ENCODE data around the gene GABBR2. TPM values are rescaled to one million over a fixed set of nuclear protein-coding genes. Genes with fewer than 3 reads are reported as not detected.

The GABBR2 gene
- total and polyA plus RNA-seq, 5 experiments from 2014 or later: not detected

DNA sequence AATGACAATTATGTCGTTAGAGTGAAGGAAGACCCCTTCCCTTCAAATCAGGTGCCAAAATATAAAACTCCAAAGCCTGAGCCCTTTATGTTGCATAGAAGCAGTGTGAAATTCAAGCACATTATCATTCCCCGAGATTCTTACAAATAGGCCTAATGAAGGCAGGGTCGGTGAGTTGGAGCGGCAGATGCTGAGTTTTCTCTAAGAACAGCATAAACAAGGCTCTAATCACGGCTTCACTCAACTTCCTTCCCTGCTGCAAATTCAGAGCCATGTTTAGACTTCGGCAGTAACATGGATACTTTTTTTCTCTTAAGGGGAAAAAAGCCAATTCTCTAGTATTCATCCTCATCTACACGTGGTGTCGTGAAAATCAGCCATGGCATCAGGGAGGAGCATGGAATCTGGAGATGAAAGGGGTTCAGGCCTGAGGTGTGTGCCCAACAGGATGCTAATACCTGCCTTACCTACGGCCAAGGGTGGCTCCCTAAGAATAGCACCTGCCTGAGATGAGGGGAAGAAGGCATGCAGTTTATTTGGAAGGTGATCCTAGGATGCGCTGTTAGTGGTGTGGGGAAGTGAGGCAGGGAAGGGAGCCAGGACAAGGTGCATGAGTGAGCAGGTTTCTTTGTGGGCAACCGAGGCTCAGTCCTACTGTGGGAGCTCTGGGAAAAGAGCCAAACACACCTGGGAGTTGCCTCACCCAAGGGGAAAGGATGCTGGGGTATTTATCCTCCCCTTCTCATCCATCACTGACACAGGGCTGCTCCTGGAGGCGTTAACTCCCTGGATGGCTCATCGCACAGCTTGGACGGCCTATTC, 306.5 kb downstream of the GABBR2 start:
- H3K27me3 Mint-ChIP-seq: peaks cover 9 to 18% (median 15%) of the 10 kb centered on the region in 5 donors
- H3K4me3 Mint-ChIP-seq: no peak overlapping the region
- no peak overlapping the region for H3K27ac Mint-ChIP-seq
- no peaks in the 10 kb centered on the region for H3K4me1 Mint-ChIP-seq
- no peaks in the 10 kb centered on the region for H3K9me3 Mint-ChIP-seq
- ATAC-seq: no peak
- POLR2A ChIA-PET: no interaction called here
- no peak for DNase-seq
- no peaks in the 10 kb centered on the region for H3K36me3 Mint-ChIP-seq

DNA sequence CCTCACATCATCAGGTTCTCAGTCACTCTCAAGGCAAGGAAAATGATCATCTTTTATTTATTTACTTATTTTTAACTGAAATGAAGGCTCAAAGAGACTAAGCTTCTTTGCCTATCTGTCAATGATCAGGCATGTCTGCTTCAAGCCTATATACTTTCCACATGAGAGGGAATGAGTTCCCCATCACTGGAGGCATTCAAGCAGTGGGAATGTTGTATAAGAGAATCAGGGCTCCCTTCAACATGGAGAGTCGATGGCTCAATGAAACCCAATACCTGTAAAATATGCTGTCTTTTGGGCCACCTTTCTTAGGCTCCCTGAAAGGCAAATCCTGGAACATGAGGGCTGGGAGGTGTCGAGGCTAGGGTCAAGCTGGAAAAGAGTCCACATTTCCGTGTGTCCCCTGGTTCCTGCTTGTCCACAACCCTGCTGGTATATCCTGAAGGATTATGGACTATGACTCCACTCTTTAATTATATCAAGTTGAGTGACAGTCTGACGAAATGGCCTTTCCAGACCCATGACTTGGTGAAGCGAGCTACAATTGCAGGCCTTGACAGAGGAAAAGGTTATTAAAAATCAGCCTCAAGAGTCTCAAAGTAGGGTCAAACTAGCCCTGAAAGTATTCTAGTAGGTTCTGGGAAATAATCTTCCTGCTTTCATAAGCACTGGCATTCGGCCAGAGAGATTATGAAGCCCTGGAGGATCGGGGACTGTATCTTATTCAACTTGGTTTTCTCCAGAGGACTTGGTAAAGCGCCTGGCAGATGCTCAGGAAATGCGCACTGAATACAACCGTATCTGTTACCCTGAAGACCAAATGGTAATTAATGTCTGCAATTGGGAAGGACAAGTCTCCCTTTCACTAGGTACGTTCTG, 307.4 kb downstream of the GABBR2 start:
- DNase-seq: no peak
- no peak overlapping the region for H3K27ac Mint-ChIP-seq
- H3K36me3 Mint-ChIP-seq: no peaks in the 10 kb centered on the region
- POLR2A ChIA-PET: no interaction called here
- no peak for ATAC-seq
- H3K4me3 Mint-ChIP-seq: no peak overlapping the region
- H3K4me1 Mint-ChIP-seq: no peaks in the 10 kb centered on the region
- H3K27me3 Mint-ChIP-seq: peaks cover 9 to 24% (median 15%) of the 10 kb centered on the region in 5 donors
- H3K9me3 Mint-ChIP-seq: no peaks in the 10 kb centered on the region

DNA sequence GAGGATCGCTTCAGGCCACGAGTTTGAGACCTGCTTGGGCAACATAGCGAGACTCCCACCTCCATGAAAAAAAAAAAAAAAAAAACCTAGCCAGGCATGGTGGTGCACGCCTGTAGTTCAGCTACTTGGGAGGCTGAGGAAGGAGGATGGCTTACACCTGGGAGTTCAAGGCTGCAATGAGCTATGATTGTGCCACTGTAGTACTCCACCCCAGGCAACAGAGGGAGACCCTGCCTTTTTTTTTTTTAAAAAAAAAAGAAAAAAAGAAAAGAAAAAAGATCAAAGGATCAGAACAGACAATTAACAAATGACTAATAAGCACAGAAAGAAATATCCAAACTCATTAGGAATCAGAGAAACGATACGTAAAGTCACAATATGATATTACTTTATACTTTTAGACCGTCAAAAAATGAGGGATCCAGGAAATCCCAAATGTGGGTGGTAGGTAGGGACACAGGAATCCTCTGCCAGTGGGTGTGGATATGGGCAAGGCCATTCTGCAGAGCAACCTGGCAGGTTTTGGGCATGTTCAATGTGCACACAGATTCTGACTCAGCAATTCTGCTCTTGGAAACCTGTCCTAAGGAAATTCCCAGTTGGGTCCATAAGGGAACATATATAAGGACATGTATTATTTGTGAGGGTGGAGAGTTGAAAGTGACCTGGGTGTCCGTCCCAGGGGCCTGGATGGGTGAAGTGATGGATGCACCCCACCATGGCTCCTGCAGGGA, 308.6 kb downstream of the GABBR2 start:
- DNase-seq (no peak), ATAC-seq (no peak)
- no peaks in the 10 kb centered on the region for H3K36me3 Mint-ChIP-seq
- H3K4me1 Mint-ChIP-seq: no peaks in the 10 kb centered on the region
- H3K27ac Mint-ChIP-seq: no peak overlapping the region
- H3K4me3 Mint-ChIP-seq: no peak overlapping the region
- peaks cover 16 to 33% (median 22%) of the 10 kb centered on the region in 5 donors for H3K27me3 Mint-ChIP-seq
- POLR2A ChIA-PET: interaction anchor here (0.7 kb wide), 2 partner anchors 9 to 20 kb away, joined by 3 to 4 read pairs; no protein-coding TSS in a partner anchor
- peaks cover 0 to 2% (median 0%) of the 10 kb centered on the region in 9 donors for H3K9me3 Mint-ChIP-seq

- DNase-seq (no peak), ATAC-seq (no peak)
- peaks cover 7 to 8% (median 7%) of the 10 kb centered on the region in 4 donors for H3K4me1 Mint-ChIP-seq
Measured at GRCh38 chr9:98396656-98397055, 312.1 kb downstream of the GABBR2 start.

DNA sequence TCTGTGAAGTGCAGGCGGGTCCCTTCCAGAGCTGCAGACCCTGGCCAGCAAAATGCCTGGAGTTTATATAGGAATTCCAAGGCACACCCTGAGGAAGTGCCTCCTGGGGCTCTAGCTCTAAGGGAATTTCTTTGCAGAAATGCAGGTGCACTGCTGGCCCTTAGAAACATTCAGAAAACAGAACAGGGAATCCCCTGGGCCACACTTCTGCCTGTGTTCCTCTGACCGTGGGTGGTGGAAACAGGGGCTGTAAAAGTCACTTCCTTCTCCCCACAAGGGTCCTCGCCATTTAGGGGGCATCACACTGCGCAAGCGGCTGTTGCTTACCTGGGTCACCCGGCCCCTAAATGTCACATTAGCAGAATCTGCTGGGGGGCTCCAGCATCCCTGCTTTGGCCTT, 312.5 kb downstream of the GABBR2 start:
- Mint-ChIP-seq H3K9me3 (peaks cover 0 to 24% (median 5%) of the 10 kb centered on the region in 9 donors), H3K4me3 (no peak overlapping the region), H3K27me3 (peaks cover 19 to 40% (median 25%) of the 10 kb centered on the region in 5 donors), H3K36me3 (peaks cover 0 to 10% (median 0%) of the 10 kb centered on the region in 3 donors), H3K27ac (no peak overlapping the region), H3K4me1 (peaks cover 11 to 12% (median 12%) of the 10 kb centered on the region in 4 donors)
- DNase-seq: no peak
- ATAC-seq: no peak
- POLR2A ChIA-PET: no interaction called here

More at GRCh38 chr9:98396656-98397055, 312.1 kb downstream of the GABBR2 start:
- no peak overlapping the region for H3K27ac Mint-ChIP-seq
- peaks cover 0 to 24% (median 5%) of the 10 kb centered on the region in 9 donors for H3K9me3 Mint-ChIP-seq
- H3K36me3 Mint-ChIP-seq: peaks cover 0 to 10% (median 0%) of the 10 kb centered on the region in 3 donors
- POLR2A ChIA-PET: no interaction called here
- H3K4me3 Mint-ChIP-seq: no peak overlapping the region
- peaks cover 19 to 40% (median 26%) of the 10 kb centered on the region in 5 donors for H3K27me3 Mint-ChIP-seq

DNA sequence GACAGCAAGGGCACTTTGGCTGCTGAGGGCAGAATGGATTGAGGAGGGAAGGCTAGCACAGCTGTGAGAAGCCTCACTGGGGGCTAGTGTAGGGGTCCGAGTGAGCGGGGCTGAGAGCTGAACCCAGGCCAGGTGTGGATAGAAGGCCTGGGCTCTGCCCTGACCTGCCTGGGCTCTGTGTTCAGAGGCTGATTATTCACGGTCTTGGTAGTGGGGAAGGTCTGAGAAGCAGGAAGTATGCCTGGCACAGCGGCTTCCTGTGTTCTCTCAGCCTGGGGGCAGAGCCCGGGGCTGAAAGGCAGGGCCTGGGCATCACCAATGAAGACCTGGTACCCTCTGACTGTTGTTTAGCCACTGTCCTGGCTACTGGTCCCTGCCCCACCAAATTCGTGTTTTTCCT, 316.9 kb downstream of the GABBR2 start:
- DNase-seq (peak in 3 of 10 donors; percentile 17 to 29 (median 19)), ATAC-seq (peak; percentile 49 to 78)
- H3K27ac Mint-ChIP-seq: peak overlapping the region; percentile 36 to 91 (median 86)
- H3K36me3 Mint-ChIP-seq: peaks cover 0 to 10% (median 0%) of the 10 kb centered on the region in 3 donors
- peaks cover 7 to 18% (median 11%) of the 10 kb centered on the region in 5 donors for H3K27me3 Mint-ChIP-seq
- POLR2A ChIA-PET: no interaction called here
- H3K9me3 Mint-ChIP-seq: peaks cover 0 to 24% (median 5%) of the 10 kb centered on the region in 9 donors
- H3K4me1 Mint-ChIP-seq: peaks cover 12 to 15% (median 13%) of the 10 kb centered on the region in 4 donors
- H3K4me3 Mint-ChIP-seq: peak overlapping the region in 3 of 10 donors; percentile 8 to 48 (median 11)

- peaks cover 0 to 24% (median 5%) of the 10 kb centered on the region in 9 donors for H3K9me3 Mint-ChIP-seq
- peaks cover 7 to 15% (median 11%) of the 10 kb centered on the region in 5 donors for H3K27me3 Mint-ChIP-seq
- POLR2A ChIA-PET: no interaction called here
- H3K27ac Mint-ChIP-seq: peak overlapping the region in 9 of 10 donors; percentile 43 to 91 (median 86)
- peaks cover 0 to 10% (median 0%) of the 10 kb centered on the region in 3 donors for H3K36me3 Mint-ChIP-seq
- H3K4me1 Mint-ChIP-seq: peaks cover 12 to 15% (median 13%) of the 10 kb centered on the region in 4 donors
- DNase-seq (no peak), ATAC-seq (peak in 1 of 2 donors; percentile 12)
- peak overlapping the region in 4 of 10 donors; percentile 8 to 48 (median 22) for H3K4me3 Mint-ChIP-seq
Measured at GRCh38 chr9:98391406-98391805, 317.3 kb downstream of the GABBR2 start.

- Mint-ChIP-seq H3K27me3 (no peaks in the 10 kb centered on the region), H3K27ac (no peak overlapping the region), H3K4me1 (peaks cover 0 to 1% (median 0%) of the 10 kb centered on the region in 4 donors), H3K4me3 (no peak overlapping the region), H3K9me3 (no peaks in the 10 kb centered on the region), H3K36me3 (no peaks in the 10 kb centered on the region)
- DNase-seq (no peak), ATAC-seq (no peak)
- POLR2A ChIA-PET: no interaction called here
Measured at GRCh38 chr9:98385751-98386150, 323.0 kb downstream of the GABBR2 start.

GRCh38 chr9:98383758-98384157, 325.0 kb downstream of the GABBR2 start:
- DNase-seq: no peak
- H3K4me1 Mint-ChIP-seq: peaks cover 0 to 3% (median 0%) of the 10 kb centered on the region in 4 donors

GRCh38 chr9:98381311-98382103, 327.2 kb downstream of the GABBR2 start:
- no peaks in the 10 kb centered on the region for H3K27me3 Mint-ChIP-seq
- H3K4me1 Mint-ChIP-seq: peaks cover 0 to 3% (median 0%) of the 10 kb centered on the region in 4 donors
- H3K9me3 Mint-ChIP-seq: no peaks in the 10 kb centered on the region
- ATAC-seq (no peak), DNase-seq (no peak)
- no peaks in the 10 kb centered on the region for H3K36me3 Mint-ChIP-seq
- POLR2A ChIA-PET: no interaction called here
- no peak overlapping the region for H3K4me3 Mint-ChIP-seq
- H3K27ac Mint-ChIP-seq: peak overlapping the region in 1 of 10 donors; percentile 34

More at GRCh38 chr9:98383758-98384157, 325.0 kb downstream of the GABBR2 start:
- Mint-ChIP-seq H3K4me3 (no peak overlapping the region), H3K27me3 (no peaks in the 10 kb centered on the region), H3K36me3 (no peaks in the 10 kb centered on the region), H3K27ac (no peak overlapping the region), H3K9me3 (no peaks in the 10 kb centered on the region)
- ATAC-seq: no peak
- POLR2A ChIA-PET: no interaction called here

GRCh38 chr9:98380065-98380681, 328.6 kb downstream of the GABBR2 start:
- H3K9me3 Mint-ChIP-seq: no peaks in the 10 kb centered on the region
- no peak overlapping the region for H3K4me3 Mint-ChIP-seq
- POLR2A ChIA-PET: interaction anchor here (0.6 kb wide), 1 partner anchor 20 kb away, joined by 3 read pairs; no protein-coding TSS in a partner anchor
- H3K4me1 Mint-ChIP-seq: peaks cover 0 to 5% (median under 1%) of the 10 kb centered on the region in 4 donors
- no peaks in the 10 kb centered on the region for H3K36me3 Mint-ChIP-seq
- ATAC-seq (no peak), DNase-seq (no peak)
- peaks cover 0 to under 1% (median 0%) of the 10 kb centered on the region in 5 donors for H3K27me3 Mint-ChIP-seq
- H3K27ac Mint-ChIP-seq: no peak overlapping the region

Measured in naive thymus-derived CD8-positive, alpha-beta T cell (primary cell).